HEK293T (cell line): ENCODE results near the gene CYP26A1.

ENCODE experiments used
- CTCF ChIA-PET: fragments of 350-600 bp; formaldehyde crosslinking; extraction: SDS; loops from one replicate; lab custom pipeline; 2021; ENCODE audit warnings: antibody characterized with exemption, inconsistent platforms; lab: Yijun Ruan, JAX
- POLR2A ChIA-PET: fragments of 350-600 bp; formaldehyde crosslinking; extraction: SDS; loops from one replicate; lab custom pipeline; 2020; ENCODE audit warnings: antibody characterized with exemption, inconsistent platforms; lab: Yijun Ruan, JAX
- DNase-seq: peaks from one replicate; pipeline ENCODE4 v3.0.0; 2012; ENCODE audit warnings: mixed read lengths; ENCODE audit errors: extremely low spot score
- ARNT ChIP-seq: fragments of 450-650 bp; IDR thresholded peaks from 2 replicates; pipeline ENCODE4 v1.6.1; 2017; ENCODE audit warnings: mild to moderate bottlenecking
- BHLHE40 ChIP-seq: fragments of 450-650 bp; IDR thresholded peaks from 2 replicates; pipeline ENCODE4 v1.6.1; 2016; ENCODE audit warnings: mild to moderate bottlenecking, moderate library complexity, borderline replicate concordance
- CTBP1 ChIP-seq: fragments of 450-650 bp; IDR thresholded peaks from 2 replicates; pipeline ENCODE4 v1.6.1; 2016; ENCODE audit warnings: borderline replicate concordance
- ELF4 ChIP-seq: fragments of 450-650 bp; IDR thresholded peaks from 2 replicates; pipeline ENCODE4 v1.6.1; 2017; ENCODE audit warnings: antibody characterized with exemption
- FOXA1 ChIP-seq: fragments of 450-650 bp; IDR thresholded peaks from 2 replicates; pipeline ENCODE4 v1.6.1; 2016; ENCODE audit warnings: mild to moderate bottlenecking
- FOXK2 ChIP-seq: fragments of 450-650 bp; IDR thresholded peaks from 2 replicates; pipeline ENCODE4 v1.6.1; 2016; ENCODE audit warnings: mild to moderate bottlenecking
- FOXM1 ChIP-seq: fragments of 450-650 bp; IDR thresholded peaks from 2 replicates; pipeline ENCODE4 v1.6.1; 2017; ENCODE audit warnings: mild to moderate bottlenecking, borderline replicate concordance
- HDGF ChIP-seq: fragments of 450-650 bp; IDR thresholded peaks from 2 replicates; pipeline ENCODE4 v1.6.1; 2017; ENCODE audit warnings: antibody characterized with exemption, borderline replicate concordance
- L3MBTL2 ChIP-seq: fragments of 450-650 bp; conservative IDR thresholded peaks from 2 replicates; pipeline ENCODE4 v1.6.1; 2016; ENCODE audit warnings: mild to moderate bottlenecking
- LEF1 ChIP-seq: fragments of 450-650 bp; IDR thresholded peaks from 2 replicates; pipeline ENCODE4 v1.6.1; 2017; ENCODE audit warnings: mild to moderate bottlenecking, borderline replicate concordance
- NFRKB ChIP-seq: fragments of 450-650 bp; IDR thresholded peaks from 2 replicates; pipeline ENCODE4 v1.6.1; 2016; ENCODE audit warnings: mild to moderate bottlenecking, moderate library complexity
- PKNOX1 ChIP-seq: fragments of 450-650 bp; IDR thresholded peaks from 2 replicates; pipeline ENCODE4 v1.6.1; 2016
- SP1 ChIP-seq: fragments of 450-650 bp; IDR thresholded peaks from 2 replicates; pipeline ENCODE4 v1.6.1; 2017
- SUZ12 ChIP-seq: fragments of 450-650 bp; IDR thresholded peaks from 2 replicates; pipeline ENCODE4 v1.6.1; 2016; ENCODE audit warnings: mild to moderate bottlenecking
- TARDBP ChIP-seq: fragments of 450-650 bp; IDR thresholded peaks from 2 replicates; pipeline ENCODE4 v1.6.1; 2016
- ZNF384 ChIP-seq: fragments of 450-650 bp; IDR thresholded peaks from 2 replicates; pipeline ENCODE4 v1.6.1; 2016

The CYP26A1 gene

GRCh38 chr10:93066544-93066913 is 7.2 kb upstream of the CYP26A1 start:
- ChIA-PET POLR2A (no interaction called here), CTCF (no interaction called here)
- TF ChIP-seq PKNOX1: no peak
- no peak for TF ChIP-seq FOXM1
- no peak for TF ChIP-seq SUZ12
- no peak for TF ChIP-seq L3MBTL2
- TF ChIP-seq ELF4: no peak
- TF ChIP-seq ZNF384: no peak
- TF ChIP-seq TARDBP: no peak
- TF ChIP-seq HDGF: no peak
- no peak for TF ChIP-seq FOXK2
- no peak for TF ChIP-seq NFRKB
- TF ChIP-seq LEF1: no peak
- TF ChIP-seq CTBP1: no peak
- no peak for TF ChIP-seq BHLHE40
- TF ChIP-seq SP1: no peak
- TF ChIP-seq FOXA1: no peak
- TF ChIP-seq ARNT: no peak
- no peak for DNase-seq

- ChIA-PET POLR2A (no interaction called here), CTCF (no interaction called here)
- DNase-seq: no peak
- no peak for TF ChIP-seq SP1
- no peak for TF ChIP-seq FOXA1
- TF ChIP-seq HDGF: no peak
- TF ChIP-seq FOXK2: no peak
- TF ChIP-seq ZNF384: no peak
- no peak for TF ChIP-seq FOXM1
- no peak for TF ChIP-seq SUZ12
- no peak for TF ChIP-seq TARDBP
- no peak for TF ChIP-seq PKNOX1
- TF ChIP-seq LEF1: no peak
- TF ChIP-seq ELF4: no peak
These were observed 6.0 kb upstream of the CYP26A1 start for GRCh38 chr10:93067443-93068365.

GRCh38 chr10:93068411-93069244 is 5.1 kb upstream of the CYP26A1 start:
- no peak for TF ChIP-seq LEF1
- TF ChIP-seq SUZ12: no peak
- TF ChIP-seq HDGF: no peak
- TF ChIP-seq BHLHE40: no peak
- no peak for TF ChIP-seq FOXM1
- no peak for TF ChIP-seq ZNF384
- TF ChIP-seq L3MBTL2: no peak
- no peak for TF ChIP-seq ELF4
- TF ChIP-seq FOXK2: no peak
- TF ChIP-seq PKNOX1: no peak
- TF ChIP-seq ARNT: no peak
- no peak for TF ChIP-seq FOXA1
- TF ChIP-seq TARDBP: no peak
- no peak for TF ChIP-seq CTBP1
- no peak for TF ChIP-seq NFRKB
- no peak for TF ChIP-seq SP1
- ChIA-PET POLR2A (no interaction called here), CTCF (no interaction called here)
- no peak for DNase-seq

GRCh38 chr10:93069245-93069561 is 4.5 kb upstream of the CYP26A1 start:
- TF ChIP-seq FOXA1 (no peak), ELF4 (no peak), LEF1 (no peak), SUZ12 (no peak), ARNT (no peak), BHLHE40 (no peak), CTBP1 (no peak), PKNOX1 (no peak), ZNF384 (no peak), TARDBP (no peak), HDGF (no peak), FOXK2 (no peak), NFRKB (no peak), L3MBTL2 (no peak), SP1 (no peak), FOXM1 (no peak)
- ChIA-PET CTCF (no interaction called here), POLR2A (no interaction called here)
- DNase-seq: no peak

- ChIA-PET POLR2A (interaction anchor here (0.6 kb wide), 1 partner anchor 744 kb away, joined by 3 read pairs; no protein-coding TSS in a partner anchor), CTCF (no interaction called here)
- no peak for TF ChIP-seq FOXM1
- TF ChIP-seq NFRKB: no peak
- no peak for TF ChIP-seq BHLHE40
- TF ChIP-seq L3MBTL2: no peak
- no peak for TF ChIP-seq ZNF384
- no peak for TF ChIP-seq HDGF
- TF ChIP-seq FOXK2: no peak
- TF ChIP-seq ELF4: no peak
- TF ChIP-seq SUZ12: no peak
- TF ChIP-seq PKNOX1: no peak
- no peak for TF ChIP-seq FOXA1
- no peak for TF ChIP-seq CTBP1
- no peak for TF ChIP-seq TARDBP
- no peak for TF ChIP-seq LEF1
- no peak for TF ChIP-seq ARNT
- no peak for TF ChIP-seq SP1
- no peak for DNase-seq
These were observed 3.1 kb upstream of the CYP26A1 start for GRCh38 chr10:93070378-93071176.
